Kidney (tissue), 14 donors: ENCODE measurements around the gene FYCO1. TPM values are rescaled to one million over a fixed set of nuclear protein-coding genes. Genes with fewer than 3 reads are reported as not detected.

Source experiments
- DNase-seq, 5 donors: peaks; one replicate each; pipeline ENCODE4 v3.0.0-alpha.2; 2013 to 2020
- FAIRE-seq: peaks from 2 replicates; lab custom pipeline; 2012; peaks lifted over from hg19 to GRCh38; lab: Jason Lieb, UNC
- H3K27ac ChIP-seq, 2 donors: one replicate each; pipeline ENCODE4 v1.7.0; 2013; ENCODE audit warnings: low read depth in 2 of 2, low read length in 2 of 2, inconsistent platforms in 1 of 2
- H3K27me3 ChIP-seq: one replicate; pipeline ENCODE4 v1.7.1; 2013; ENCODE audit warnings: low read length, inconsistent platforms; ENCODE audit not compliant: control insufficient read depth, insufficient read depth
- H3K36me3 ChIP-seq, 3 donors: one replicate each; pipeline versions ENCODE4 v1.7.0 to v1.7.1; 2013; ENCODE audit warnings: low read length in 3 of 3, control low read depth in 1 of 3, inconsistent platforms in 1 of 3; ENCODE audit not compliant: insufficient read depth in 3 of 3, control insufficient read depth in 2 of 3
- H3K4me1 ChIP-seq, 3 donors: one replicate each; pipeline versions ENCODE4 v1.7.0 to v1.7.1; 2013; ENCODE audit warnings: low read length in 3 of 3, inconsistent platforms in 1 of 3, low read depth in 1 of 3; ENCODE audit not compliant: control insufficient read depth in 2 of 3, insufficient read depth in 2 of 3
- H3K4me3 ChIP-seq, 3 donors: one replicate each; pipeline versions ENCODE4 v1.7.0 to v1.8.1; 2013; ENCODE audit warnings: low read length in 3 of 3, control low read depth in 1 of 3, inconsistent platforms in 1 of 3
- H3K9ac ChIP-seq, 3 donors: one replicate each; pipeline versions ENCODE4 v1.7.0 to v1.7.1; 2013; ENCODE audit warnings: low read length in 3 of 3, control low read depth in 1 of 3, inconsistent platforms in 1 of 3
- H3K9me3 ChIP-seq, 3 donors: one replicate each; pipeline versions ENCODE4 v1.7.0 to v1.7.1; 2013; ENCODE audit warnings: low read length in 3 of 3, control low read depth in 1 of 3, inconsistent platforms in 1 of 3; ENCODE audit not compliant: control insufficient read depth in 2 of 3, insufficient read depth in 1 of 3
- CTCF ChIP-seq: IDR thresholded peaks from 3 replicates; pipeline ENCODE4 v1.5.1; 2012; ENCODE audit warnings: mild to moderate bottlenecking, moderate library complexity, borderline replicate concordance; ENCODE audit not compliant: insufficient read depth; ENCODE audit errors: extremely low read depth
- intact Hi-C: fragments of 100-400 bp; cut with DNase I; formaldehyde crosslinking; loops from one replicate; pipeline ENCODE4 v1.11.1; 2022
- polyA plus RNA-seq: library from polyadenylated mRNA; stranded (reverse); fragments of 350-450 nt; fragmentation: Illumina TruSeq; extraction: RNeasy Lipid Tissue Mini Kit (QIAGEN cat#74804); gene quantifications from one replicate; pipeline ENCODE4 v1.2.3, GENCODE V29; 2014; ENCODE audit warnings: low read depth, low replicate concordance; ENCODE audit not compliant: insufficient read depth
- total RNA-seq: library from RNA; stranded (reverse); fragmentation: NEBNext Ultra II Directional; extraction: Animal tissue kit (Norgen Biotek cat#: 25700); gene quantifications from one replicate; pipeline ENCODE4 v1.2.1, GENCODE V29; 2021
- donor health status: control.
- donor health status: control.
- donor health status: control.
- donor health status: control.
- donor health status: control.
- donor health status: DM: yes; HTN: yes; CAD: no.
- donor health status: Normal renal cell carcinoma (clear cell type).

FYCO1 gene
- total and polyA plus RNA-seq, 2 donors from 2014 or later: 11.1 to 39.1 TPM

GRCh38 chr3:45985532-45986302, 9.9 kb downstream of the FYCO1 start:
- H3K9ac ChIP-seq: no peak overlapping the region

GRCh38 chr3:45984331-45985312, 11.0 kb downstream of the FYCO1 start:
- no peak overlapping the region for H3K9ac ChIP-seq
- TF ChIP-seq CTCF: no peak
- no peaks in the 10 kb centered on the region for H3K27me3 ChIP-seq
- peaks cover 0 to 20% (median 17%) of the 10 kb centered on the region in 3 donors for H3K4me1 ChIP-seq
- DNase-seq (no peak), FAIRE-seq (no peak)
- peaks cover 0 to 43% (median 24%) of the 10 kb centered on the region in 3 donors for H3K36me3 ChIP-seq
- H3K9me3 ChIP-seq: no peaks in the 10 kb centered on the region
- H3K4me3 ChIP-seq: no peak overlapping the region
- H3K27ac ChIP-seq: no peak overlapping the region
- intact Hi-C loops: no loop called here

More at GRCh38 chr3:45985532-45986302, 9.9 kb downstream of the FYCO1 start:
- FAIRE-seq (no peak), DNase-seq (no peak)
- Histone ChIP-seq H3K27me3 (no peaks in the 10 kb centered on the region), H3K27ac (no peak overlapping the region), H3K4me1 (peaks cover 0 to 20% (median 17%) of the 10 kb centered on the region in 3 donors), H3K9me3 (no peaks in the 10 kb centered on the region), H3K4me3 (no peak overlapping the region), H3K36me3 (peaks cover 0 to 42% (median 18%) of the 10 kb centered on the region in 3 donors)
- TF ChIP-seq CTCF: no peak
- intact Hi-C loops: no loop called here

- peaks cover 0 to 16% (median 13%) of the 10 kb centered on the region in 3 donors for H3K4me1 ChIP-seq
- DNase-seq: no peak
- no peak overlapping the region for H3K4me3 ChIP-seq
- intact Hi-C loops: no loop called here
- H3K36me3 ChIP-seq: peaks cover 0 to 48% (median 30%) of the 10 kb centered on the region in 3 donors
- H3K9ac ChIP-seq: no peak overlapping the region
- no peak for FAIRE-seq
- H3K27me3 ChIP-seq: no peaks in the 10 kb centered on the region
- no peak for TF ChIP-seq CTCF
- H3K27ac ChIP-seq: no peak overlapping the region
- H3K9me3 ChIP-seq: no peaks in the 10 kb centered on the region
These were observed 11.9 kb downstream of the FYCO1 start for GRCh38 chr3:45983770-45984169.
